Measurements from ENCODE around the gene OOSP3.
"Not testable (repeated sequence)": the region's sequence is repeated elsewhere in the genome, so short reads cannot be mapped to it uniquely, and the experiment has no call there.

The OOSP3 gene

DNA sequence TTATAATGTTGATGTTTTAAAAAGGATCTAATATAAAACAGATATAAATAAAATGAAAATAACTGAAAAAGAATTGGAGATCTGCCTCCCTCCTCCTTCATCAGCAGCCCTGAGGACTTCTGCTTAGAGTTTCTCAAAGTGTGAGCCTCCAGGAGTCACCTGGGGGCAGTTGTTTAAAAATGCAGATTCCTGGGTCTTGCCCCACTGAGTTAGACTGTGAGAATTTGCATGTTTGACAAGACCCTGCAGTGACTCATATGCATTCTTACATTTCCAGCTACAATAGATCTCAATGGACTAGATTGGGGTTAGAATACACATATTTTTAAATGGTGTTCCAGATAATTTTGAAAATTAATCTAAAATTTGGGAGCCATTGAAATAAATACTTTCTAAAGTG lies 798 bp upstream of the OOSP3 start:
- DNase-seq, result no peak

DNA sequence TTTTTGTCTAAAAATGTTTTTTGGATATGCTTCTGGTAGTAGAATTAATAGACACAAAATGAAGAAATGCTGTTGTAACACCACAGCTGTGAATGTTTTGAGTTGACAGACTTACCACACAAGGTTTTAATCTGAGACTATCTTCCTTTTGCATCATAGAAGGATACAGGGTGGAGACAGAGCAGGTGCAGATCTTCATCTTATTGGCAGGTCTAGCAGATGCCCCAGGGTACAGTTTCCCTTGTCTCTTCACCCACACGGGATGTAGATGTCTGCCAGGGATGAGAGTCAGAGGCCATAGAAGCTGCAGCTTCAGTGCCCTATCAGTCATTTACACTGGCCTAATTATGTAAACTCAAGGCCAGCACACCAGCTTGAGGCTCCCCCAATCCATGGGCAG lies 985 bp downstream of the OOSP3 start:
- DNase-seq, result no peak

DNA sequence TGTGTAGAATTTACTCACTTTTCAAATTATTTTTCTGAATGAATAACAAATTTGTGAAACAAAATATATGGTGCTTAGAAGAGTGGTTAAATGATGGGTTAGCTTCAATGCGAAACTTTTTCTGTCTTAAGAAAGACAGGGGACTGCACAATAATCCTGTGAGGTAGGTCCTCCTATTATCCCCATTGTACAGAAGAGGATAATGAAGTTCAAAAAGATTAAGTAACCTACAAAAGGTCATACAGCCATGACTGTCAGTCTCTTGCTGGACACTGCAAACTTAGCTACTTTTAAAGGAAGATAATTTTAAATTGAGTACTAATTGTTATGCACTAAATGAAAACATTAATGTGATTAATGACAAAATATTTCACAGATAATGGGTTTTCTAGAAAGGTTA lies 5.0 kb downstream of the OOSP3 start:
- no peak for DNase-seq

DNA sequence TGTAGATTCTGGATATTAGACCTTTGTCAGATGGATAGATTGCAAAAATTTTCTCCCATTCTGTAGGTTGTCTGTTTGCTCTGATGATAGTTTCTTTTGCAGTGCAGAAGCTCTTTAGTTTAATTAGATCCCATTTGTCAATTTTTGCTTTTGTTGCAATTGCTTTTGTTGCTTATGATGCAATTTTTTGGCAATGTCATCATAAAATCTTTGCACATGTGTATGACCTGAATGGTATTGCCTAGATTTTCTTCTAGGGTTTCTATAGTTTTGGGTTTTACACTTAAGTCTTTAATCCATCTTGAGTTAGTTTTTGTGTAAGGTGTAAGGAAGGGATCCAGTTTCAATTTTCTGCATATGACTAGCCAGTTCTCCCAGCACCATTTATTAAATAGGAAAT lies 8.6 kb downstream of the OOSP3 start:
- not testable (repeated sequence) for DNase-seq

DNA sequence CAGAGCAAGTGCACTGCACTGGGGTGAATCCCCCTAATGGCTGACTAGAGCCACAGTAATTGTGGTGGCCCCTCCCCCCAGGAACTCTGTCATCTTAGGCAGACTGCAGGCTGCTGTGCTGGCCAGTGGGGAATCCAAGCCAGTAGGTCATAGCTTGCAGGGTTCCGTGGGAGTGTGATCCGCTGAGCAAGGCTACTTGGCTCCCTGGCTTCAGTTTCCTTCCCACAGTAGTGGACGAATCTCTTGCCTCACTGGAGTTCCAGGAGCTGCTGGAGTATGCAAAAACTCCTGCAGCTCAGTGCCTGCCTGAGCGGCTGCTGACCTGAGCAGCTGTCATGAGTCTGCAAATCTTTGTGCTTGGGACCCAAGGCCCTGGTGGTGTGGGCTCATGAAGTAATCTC lies 13.2 kb downstream of the OOSP3 start:
- peak; percentile 66 for DNase-seq

DNA sequence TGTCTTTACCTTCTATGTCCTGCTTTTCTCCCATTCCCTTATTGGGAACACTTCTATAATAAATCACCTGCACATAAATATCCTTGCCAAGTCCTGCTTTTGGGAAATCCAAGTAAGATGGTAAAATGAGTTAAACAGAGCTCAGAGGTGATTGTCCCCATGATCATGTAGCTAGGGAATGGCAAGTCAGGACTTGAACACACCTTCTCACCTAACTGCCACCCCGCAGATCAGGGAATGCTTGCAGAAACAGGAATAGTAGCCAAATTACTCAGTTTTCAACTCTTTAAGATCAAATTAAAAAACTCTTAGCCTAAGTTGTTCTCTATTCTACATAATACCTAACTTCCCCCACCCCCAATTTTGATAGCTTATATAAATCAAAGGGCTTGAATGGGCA lies 16.0 kb downstream of the OOSP3 start:
- DNase-seq, result no peak

DNA sequence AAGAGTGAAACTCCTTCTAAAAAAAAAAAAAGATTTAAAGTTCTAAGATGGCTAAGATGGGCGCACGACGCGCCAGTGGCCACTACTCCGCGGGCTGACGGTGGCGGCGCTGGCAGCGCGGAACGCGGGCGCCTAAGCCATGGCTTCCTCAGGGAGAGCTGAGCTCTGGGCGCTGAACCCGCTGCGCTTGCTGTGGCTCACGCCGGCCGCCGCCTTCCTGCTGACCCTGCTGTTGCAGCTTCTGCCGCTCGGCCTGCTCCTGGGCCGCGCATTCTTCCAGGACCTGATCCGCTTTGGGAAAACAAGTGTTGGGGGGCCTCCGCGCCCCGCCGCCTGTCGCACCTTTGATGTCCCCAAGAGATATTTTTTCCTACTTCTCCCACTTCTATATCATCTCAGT lies 19.5 kb downstream of the OOSP3 start:
- DNase-seq, result no peak

DNA sequence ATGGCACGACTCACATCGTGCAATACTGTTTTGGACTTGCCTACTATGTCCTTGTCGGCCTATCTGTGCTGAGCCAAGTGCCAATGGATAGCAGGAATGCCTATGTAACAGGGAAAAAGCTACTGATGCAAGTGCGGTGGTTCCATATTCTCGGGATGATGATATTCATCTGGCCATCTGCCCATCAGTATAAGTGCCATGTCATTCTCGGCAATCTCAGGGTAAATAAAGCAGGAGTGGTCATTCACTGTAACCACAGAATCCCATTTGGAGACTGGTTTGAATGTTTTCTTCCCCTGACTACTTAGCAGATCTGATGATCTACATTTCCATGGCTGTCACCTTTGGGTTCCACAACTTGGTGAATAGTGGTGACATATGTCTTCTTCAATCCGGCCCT lies 20.1 kb downstream of the OOSP3 start:
- DNase-seq, result no peak

DNA sequence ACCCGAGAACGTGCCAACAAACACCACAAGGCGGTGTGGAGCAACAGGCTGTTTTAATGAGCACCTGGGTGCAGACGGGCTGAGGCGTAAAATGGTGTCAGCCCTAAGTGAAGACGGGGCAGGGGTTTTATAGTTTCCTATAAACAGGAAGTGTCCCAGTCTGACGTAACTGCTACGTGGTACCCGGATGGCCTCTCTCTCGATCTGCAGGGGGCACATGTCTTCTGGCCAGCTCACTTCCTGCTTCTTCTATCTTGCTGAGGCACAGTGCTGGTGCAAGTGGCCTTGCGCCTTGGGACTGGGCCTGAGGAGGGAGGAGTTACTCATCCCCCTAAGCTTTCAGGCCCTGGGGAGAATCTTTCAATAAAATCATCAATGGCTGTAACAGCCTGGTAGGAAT lies 20.9 kb downstream of the OOSP3 start:
- DNase-seq, result peak; percentile 42

DNA sequence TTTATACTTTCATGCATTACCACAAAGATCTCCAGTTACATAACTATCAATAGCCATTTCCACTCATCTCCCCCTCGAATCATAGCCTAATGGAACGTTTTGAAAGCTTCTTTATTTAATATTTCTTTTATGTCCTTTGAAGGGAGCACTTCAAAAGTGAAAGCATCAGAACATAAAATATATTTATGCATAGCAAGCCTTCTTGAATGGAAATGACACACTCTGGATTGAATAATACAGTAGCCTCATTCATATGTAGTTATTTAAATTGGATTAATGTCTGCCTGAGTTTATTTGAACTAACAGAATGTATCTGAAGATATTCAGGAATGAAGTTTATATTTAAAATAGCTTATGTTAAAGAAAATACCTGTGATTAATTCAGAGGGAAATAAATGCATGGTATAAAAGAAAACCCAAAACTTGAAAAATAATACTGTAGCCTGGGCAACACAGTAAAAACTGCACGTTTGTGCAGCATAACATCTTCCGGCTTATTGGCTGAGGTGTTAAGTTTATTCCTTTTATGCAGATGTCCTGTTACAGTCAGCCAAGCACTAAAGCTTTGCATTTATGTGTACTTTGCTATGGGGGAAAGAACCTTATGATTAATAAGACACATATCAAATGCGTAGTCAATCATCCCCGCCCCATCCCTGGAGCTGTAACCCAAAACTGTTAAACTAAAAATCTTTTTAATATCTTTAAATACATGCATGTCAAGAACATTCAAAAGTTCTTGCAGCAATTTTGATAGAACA lies 22.0 kb downstream of the OOSP3 start:
- DNase-seq, result no peak

DNA sequence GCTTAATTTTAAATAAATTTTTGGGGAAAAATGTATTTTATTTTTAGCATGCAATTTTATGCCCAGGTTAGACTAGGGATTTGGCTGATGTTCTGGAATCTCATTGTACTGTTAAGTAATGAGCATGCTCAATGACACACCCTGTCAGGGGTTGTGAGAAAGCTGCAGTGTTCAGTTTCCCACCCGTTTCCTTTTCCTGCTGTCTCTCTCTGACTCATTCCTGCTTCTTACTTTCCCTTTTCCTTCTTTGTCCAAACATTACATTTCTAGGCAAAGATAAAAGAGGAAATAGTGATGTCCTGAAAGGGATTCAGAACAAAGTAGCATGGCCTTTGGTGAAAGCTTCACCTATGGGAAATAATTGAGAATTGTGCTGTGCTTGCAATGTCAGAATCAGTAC lies 22.7 kb downstream of the OOSP3 start:
- DNase-seq, result peak; percentile 86

DNA sequence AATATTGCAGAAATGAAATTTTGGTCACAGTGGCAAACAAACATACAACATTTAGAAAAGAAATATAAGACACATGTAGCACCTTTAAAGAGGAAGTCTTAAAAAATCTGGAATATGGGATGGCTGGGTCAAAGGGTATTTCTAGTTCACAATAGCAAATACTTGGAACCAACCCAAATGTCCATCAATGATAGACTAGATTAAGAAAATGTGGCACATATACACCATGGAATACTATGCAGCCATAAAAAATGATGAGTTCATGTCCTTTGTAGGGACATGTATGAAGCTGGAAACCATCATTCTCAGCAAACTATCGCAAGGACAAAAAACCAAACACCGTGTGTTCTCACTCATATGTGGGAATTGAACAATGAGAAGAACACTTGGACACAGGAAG lies 25.0 kb downstream of the OOSP3 start:
- not testable (repeated sequence) for DNase-seq

DNA sequence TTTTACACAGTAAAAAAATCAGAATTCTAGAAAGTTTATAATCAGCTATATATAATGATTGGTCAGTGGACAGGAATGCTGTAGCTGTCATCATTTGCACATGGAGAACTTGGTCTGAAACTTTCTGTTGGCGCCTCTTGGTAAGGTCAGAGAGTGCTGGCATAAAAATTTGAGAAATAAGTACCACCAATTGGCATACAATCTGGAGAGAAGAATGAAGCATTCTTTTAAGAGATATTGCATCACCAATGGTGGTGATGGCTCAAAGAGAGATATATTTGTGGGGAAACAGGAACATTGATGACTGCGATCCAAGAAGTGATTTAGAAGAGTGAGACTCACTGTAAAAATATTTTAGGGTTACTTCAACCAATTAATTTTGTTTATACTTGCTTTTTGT lies 39.9 kb downstream of the OOSP3 start:
- DNase-seq, result peak; percentile 8

DNA sequence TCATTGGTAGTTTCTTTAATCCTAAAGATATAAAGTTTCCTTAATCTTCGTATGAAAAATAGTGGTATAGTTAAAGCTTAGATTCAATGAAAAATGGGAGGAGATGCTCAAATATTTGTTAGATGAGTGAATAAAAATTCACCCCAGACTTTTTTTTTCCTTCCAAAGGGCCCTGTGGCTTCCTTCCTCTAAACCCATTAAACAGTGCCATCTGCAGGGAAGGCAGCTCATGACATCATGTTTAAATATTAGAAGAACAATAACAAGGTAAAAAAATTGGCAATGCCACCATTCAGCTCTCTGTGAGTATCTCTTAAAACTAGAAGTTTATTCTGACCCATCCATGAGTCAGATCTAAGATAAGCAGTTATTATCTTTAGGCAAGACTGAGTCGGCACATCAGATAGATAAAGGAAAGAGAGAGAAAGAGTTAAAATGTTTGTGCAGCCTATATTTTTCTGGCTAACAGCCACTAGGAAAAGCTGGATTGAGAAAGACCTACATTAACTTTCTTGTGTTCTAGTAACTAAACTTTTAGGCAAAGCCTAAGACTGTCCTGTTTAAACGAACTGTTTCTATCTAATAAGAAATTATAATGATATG lies 40.5 kb downstream of the OOSP3 start:
- peak; percentile 63 for DNase-seq

DNA sequence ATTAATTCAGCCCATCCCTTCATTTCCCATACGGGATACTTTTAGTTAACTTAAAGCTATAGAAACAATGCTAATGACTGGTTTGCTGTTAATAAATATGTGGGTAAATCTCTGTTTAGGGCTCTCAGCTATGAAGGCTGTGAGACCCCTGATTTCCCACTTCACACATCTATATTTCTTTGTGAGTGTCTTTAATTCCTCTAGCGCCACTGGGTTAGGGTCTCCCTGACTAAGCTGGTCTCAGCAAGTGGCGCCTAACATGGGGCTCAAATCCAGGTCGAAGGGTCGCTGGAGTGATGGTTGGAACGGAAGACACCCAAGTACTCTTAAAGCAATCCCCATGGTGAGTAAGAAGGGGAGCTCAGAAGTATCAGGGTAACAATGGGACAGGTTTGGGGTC lies 45.2 kb downstream of the OOSP3 start:
- no peak for DNase-seq

DNA sequence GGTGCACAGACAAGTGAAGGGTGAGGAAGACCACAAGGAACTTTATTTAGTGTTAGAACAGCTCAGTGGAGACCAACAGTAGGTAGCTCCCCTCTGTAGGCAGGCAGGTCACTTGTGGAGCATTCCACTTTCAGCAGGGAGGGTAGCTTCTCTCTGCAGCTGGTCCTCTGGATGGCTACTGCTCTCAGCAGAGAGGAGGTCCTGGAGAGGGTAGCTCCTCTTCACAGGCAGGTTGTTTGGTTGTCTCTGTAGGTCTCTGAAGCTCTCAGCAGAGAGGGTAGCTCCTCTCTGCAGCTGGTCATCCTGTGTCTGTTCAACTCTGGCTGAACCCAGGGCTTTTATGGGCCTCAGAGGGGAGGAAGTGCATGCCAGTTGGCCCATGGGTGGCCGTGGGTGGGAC lies 53.1 kb downstream of the OOSP3 start:
- no peak for DNase-seq

DNA sequence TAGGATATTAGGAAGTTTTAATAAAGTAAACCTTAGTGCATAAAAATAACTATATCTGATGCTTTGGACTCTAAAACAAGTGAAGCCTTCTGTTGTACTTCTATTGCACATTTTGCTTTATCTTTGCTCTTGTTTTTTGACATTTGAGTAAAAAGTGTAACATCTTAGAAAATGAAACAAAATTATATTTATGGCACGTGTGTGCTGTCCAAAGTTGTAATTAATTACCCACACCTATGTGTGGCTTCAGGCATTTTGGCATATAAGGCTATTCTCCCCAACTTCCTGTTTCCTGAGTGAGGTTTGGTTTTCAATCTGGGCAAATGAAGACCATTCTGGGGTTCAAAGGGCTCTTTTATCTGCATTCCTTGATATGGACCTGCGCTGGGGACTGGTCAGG lies 59.5 kb downstream of the OOSP3 start, which contains the start of gene OOSP1:
Gene OOSP1 (plus strand): TSS at position 301 of the 400 bp plus-strand sequence. CDS start 23 bp downstream, at position 324.
- DNase-seq, result no peak

DNA sequence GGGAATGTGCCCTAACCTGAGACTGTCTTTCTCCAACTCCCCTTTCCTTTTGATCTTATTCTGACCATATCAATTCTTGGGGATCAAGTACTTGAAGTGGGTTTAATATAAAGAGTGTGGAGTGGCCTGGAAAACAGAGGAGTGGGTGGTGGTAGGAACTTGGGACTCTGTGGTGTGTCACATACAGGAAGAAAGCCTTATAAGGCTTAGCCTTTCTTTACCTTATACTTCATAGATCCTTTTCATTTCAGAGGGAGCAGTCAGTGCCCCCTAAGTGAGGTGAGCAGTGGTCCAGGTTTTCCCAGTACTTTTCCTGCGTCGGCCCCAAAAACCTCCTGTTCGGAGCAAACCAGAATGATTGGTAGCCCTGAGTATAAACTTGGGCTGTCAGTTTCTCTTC lies 60.1 kb downstream of the OOSP3 start:
- DNase-seq, result no peak

DNA sequence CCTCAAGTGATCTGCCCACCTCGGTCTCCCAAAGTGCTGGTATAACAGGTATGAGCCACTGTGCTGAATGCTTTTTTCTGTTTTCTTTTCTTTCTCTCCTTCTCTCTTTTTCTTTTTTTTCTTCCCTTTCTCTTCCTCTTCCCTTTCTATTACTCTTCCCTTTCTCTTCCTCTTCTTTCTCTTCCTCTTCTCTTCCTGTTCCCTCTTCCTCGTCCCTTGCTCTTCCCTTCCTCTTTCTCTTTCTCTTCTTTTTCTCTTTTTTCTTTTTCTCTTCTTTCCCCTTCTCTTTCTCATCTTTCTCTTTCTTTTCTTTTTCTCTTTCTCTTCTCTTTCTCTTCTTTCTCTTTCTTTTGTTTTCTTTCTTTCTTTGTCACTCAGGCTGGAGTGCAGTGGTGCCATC lies 60.9 kb downstream of the OOSP3 start:
- DNase-seq, result no peak

DNA sequence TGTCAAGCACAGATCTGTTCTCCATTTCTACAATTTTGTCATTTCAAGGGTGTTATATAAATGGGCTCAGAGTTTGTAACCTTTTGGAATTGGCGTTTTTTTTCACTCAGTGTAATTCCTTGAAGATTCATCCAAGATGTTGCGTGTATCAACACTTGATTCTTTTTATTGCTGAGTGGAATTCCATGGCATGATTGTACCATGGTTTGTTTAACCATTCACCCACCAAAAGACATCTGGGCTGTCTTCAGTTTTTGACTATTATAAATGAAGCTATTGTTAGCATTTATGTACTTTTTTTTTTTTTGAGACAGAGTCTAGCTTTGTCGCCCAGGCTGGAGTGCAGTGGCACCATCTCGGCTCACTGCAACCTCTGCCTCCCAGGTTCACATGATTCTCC lies 62.5 kb downstream of the OOSP3 start:
- no peak for DNase-seq

DNA sequence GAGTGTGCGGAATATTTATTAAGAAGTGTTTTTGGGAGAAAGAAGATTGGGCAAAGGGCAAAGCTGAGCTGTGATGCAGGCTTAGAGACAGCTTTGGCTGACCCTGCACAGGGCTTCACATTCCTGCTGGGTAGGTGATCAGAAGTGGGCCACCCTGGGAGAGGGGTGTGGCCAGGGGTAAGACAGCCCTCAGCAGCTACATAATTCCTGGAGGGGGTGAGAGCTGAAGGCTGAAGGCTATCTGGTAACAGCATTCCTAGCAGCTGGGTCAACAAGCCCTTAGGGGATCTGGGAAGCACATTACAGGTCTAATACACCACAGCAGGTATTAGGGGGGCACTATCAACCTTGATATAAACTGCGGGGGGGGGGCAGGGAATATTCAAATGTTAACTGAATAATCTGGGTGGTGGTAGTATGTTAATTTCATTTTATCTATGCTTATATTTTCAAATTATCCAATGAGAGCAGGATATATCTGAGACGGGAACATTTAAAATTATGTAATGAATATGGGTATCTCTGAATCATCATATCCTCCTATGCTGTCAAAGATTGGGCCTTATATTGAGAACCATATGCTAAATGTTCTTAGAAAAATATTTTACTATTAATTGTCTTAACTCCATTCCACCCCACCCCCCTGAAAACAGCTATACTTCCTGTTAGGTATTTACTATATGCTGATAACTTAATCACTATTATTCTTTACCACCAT lies 65.6 kb downstream of the OOSP3 start:
- no peak for DNase-seq

DNA sequence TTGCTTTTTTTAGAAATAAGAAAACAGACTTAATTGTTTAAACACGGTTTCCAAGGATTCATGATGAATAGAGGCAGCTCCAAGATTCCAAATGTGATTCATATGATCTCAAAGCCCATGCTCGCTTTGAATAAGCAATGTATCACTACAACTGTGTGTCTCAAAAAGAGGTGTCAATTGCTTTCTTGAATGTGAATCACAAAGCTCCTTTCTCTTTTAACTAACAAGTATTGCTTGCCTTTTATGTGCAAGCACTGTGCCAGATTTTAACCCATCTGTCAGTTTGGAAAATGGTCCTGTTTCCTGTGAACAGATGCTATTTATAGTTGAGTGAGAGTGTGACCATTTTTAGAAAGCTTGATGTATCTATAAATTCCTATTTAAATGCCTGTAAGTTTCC lies 66.1 kb downstream of the OOSP3 start:
- DNase-seq, result no peak

All from inflammatory macrophage treated with lipopolysaccharide for 4 hours (primary cell).